Stomach (tissue), 9 donors: ENCODE measurements around the gene BPHL. TPM values are rescaled to one million over a fixed set of nuclear protein-coding genes. Genes with fewer than 3 reads are reported as not detected.
"Not testable (repeated sequence)": the region's sequence is repeated elsewhere in the genome, so short reads cannot be mapped to it uniquely, and the experiment has no call there.

Experiments used
- DNase-seq, 2 donors: peaks; one replicate each; pipeline versions ENCODE4 v3.0.0 to v3.0.0-alpha.2; 2013 to 2019
- H3K27ac ChIP-seq, 5 donors: fragments of 200-600 bp in 4 of 5; sonication (generic) in 4 of 5; one replicate each; pipeline ENCODE4 v1.5.1; 2013 to 2019; ENCODE audit warnings: mild to moderate bottlenecking in 1 of 5, moderate library complexity in 1 of 5
- H3K27me3 ChIP-seq, 3 donors: fragments of 200-600 bp; sonication (generic); one replicate each; pipeline ENCODE4 v1.5.1; 2017 to 2019; ENCODE audit warnings: mixed run types in 1 of 3
- H3K36me3 ChIP-seq, 4 donors: fragments of 200-600 bp; sonication (generic); 1 replicate in 3 of 4; 2 replicates in 1 of 4; pipeline ENCODE4 v1.5.1; 2016 to 2019
- H3K4me1 ChIP-seq, 4 donors: fragments of 200-600 bp; sonication (generic); one replicate each; pipeline ENCODE4 v1.5.1; 2016 to 2019
- H3K4me3 ChIP-seq, 4 donors: fragments of 200-600 bp; sonication (generic) in 3 of 4; one replicate each; pipeline ENCODE4 v1.5.1; 2016 to 2019; ENCODE audit warnings: mild to moderate bottlenecking in 1 of 4
- H3K9me3 ChIP-seq, 4 donors: fragments of 200-600 bp; sonication (generic); one replicate each; pipeline ENCODE4 v1.5.1; 2016 to 2019
- CTCF ChIP-seq, 7 experiments: fragments of 450-650 bp in 4 of 7; fragments of 200-600 bp in 3 of 7; sonication (generic) in 3 of 7; IDR thresholded peaks; one replicate each; pipeline ENCODE4 v1.5.1; 2016 to 2019; ENCODE audit warnings: antibody characterized with exemption in 7 of 7, control low read depth in 2 of 7, mild to moderate bottlenecking in 1 of 7
- EP300 ChIP-seq: sonication (generic); formaldehyde crosslinking; IDR thresholded peaks from one replicate; pipeline ENCODE4 v1.6.1; 2017; ENCODE audit warnings: antibody characterized with exemption
- POLR2A ChIP-seq, 4 donors: fragments of 450-650 bp; IDR thresholded peaks; one replicate each; pipeline ENCODE4 v1.6.1; 2016; ENCODE audit warnings: antibody characterized with exemption in 4 of 4, control low read depth in 2 of 4, mild to moderate bottlenecking in 1 of 4, moderate library complexity in 1 of 4
- POLR2AphosphoS5 ChIP-seq, 3 donors: sonication (generic); formaldehyde crosslinking; IDR thresholded peaks; one replicate each; pipeline ENCODE4 v1.6.1; 2016; ENCODE audit warnings: antibody characterized with exemption in 3 of 3
- WGBS, 5 donors: extraction: QIAGEN DNeasy Blood & Tissue Kit in 3 of 5; methylation state at CpG; one replicate each; pipeline versions ENCODE4 v1.1.5 to v1.1.7; 2013 to 2018; 5-methylcytosine and 5-hydroxymethylcytosine counted together
- intact Hi-C: fragments of 100-400 bp; cut with DNase I; formaldehyde crosslinking; loops from one replicate; pipeline ENCODE4 v1.15.1; 2023; ENCODE audit warnings: low total_unique reads
- polyA plus RNA-seq, 3 donors: library from polyadenylated mRNA; stranded (reverse); fragments of 200-250 nt; gene quantifications; one replicate each; pipeline ENCODE4 v1.2.3, GENCODE V29; 2013
- total RNA-seq, 5 donors: library from RNA; depleted of rRNA; stranded (reverse); fragments of >200 nt; gene quantifications; one replicate each; pipeline versions ENCODE4 v1.1.0 to v1.2.3, GENCODE V29; 2014 to 2016
- donor health status: healthy with polysubstance abuse.
- donor health status: Bipolar disorder and iron deficiency.
- donor health status: healthy.

Gene BPHL
- total and polyA plus RNA-seq, 8 donors = 9.3 to 104 (median 13.1) TPM

DNA sequence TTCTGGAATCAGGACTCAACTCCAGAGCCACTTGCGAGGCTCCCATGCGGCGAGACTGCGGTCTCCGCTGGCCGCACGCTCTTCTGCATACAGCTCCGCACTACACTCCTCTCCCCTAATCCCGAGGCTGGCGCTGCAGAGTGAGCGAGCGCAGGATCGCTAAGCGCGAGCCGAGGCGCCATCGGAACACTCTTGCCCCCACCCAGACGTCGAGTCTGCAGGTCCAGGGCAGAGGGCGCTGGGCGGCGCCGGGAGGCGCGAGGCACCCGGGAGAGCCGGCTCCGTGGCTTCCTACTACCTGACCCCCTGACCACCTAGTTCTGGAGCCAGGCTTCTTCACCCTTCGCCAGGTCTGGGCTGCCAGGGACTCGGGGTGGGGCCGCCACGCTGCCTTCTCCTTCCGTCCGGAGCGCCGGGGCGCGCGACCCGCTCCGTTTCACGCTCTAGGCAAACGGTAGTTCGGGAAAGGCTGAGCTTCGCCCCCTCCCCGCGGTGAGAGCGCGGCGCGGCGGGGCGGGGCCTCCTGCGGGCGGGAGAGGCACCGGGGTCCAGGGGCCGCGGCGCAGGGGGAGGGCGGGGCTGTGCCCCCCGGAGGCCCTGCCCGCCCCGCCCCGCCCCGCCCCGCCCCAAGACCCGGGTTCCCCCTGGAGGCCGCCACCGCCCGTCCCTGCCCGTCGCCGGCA is 44.2 kb downstream of the BPHL start:
- H3K4me3 ChIP-seq = peak overlapping the region; percentile 53 to 83 (median 67)
- TF ChIP-seq CTCF (IDR thresholded peaks at IDR 0.05) = peak in 1 of 7 experiments; percentile 21
- peak in 2 of 3 donors; percentile 16 to 41 for TF ChIP-seq POLR2AphosphoS5 (IDR thresholded peaks at IDR 0.05)
- TF ChIP-seq POLR2A (IDR thresholded peaks at IDR 0.05) = no peak
- TF ChIP-seq EP300 = no peak
- H3K27me3 ChIP-seq = no peaks in the 10 kb centered on the region
- no peaks in the 10 kb centered on the region for H3K9me3 ChIP-seq
- DNase-seq = peak; percentile 76 to 93
- 0 to 1% (median 1%) methylated on average over 23 to 74 of the region's 74 CpGs for WGBS, 5 donors
- intact Hi-C loops = no loop called here
- no peaks in the 10 kb centered on the region for H3K36me3 ChIP-seq
- peaks cover 30 to 56% (median 43%) of the 10 kb centered on the region in 4 donors for H3K4me1 ChIP-seq
- peak overlapping the region; percentile 92 to 98 (median 94) for H3K27ac ChIP-seq

- no peak for DNase-seq
- no peaks in the 10 kb centered on the region for H3K27me3 ChIP-seq
- H3K9me3 ChIP-seq = no peaks in the 10 kb centered on the region
- H3K4me3 ChIP-seq = peak overlapping the region; percentile 53 to 83 (median 67)
- no peaks in the 10 kb centered on the region for H3K36me3 ChIP-seq
- intact Hi-C loops = no loop called here
- H3K4me1 ChIP-seq = peaks cover 25 to 51% (median 39%) of the 10 kb centered on the region in 4 donors
- 14 to 21% (median 17%) methylated on average over 13 of the region's 13 CpGs for WGBS, 5 donors
- H3K27ac ChIP-seq = peak overlapping the region; percentile 92 to 98 (median 94)
- TF ChIP-seq EP300 (no peak), POLR2AphosphoS5 (IDR thresholded peaks at IDR 0.05) (no peak), POLR2A (IDR thresholded peaks at IDR 0.05) (no peak), CTCF (IDR thresholded peaks at IDR 0.05) (no peak)
These were observed 44.7 kb downstream of the BPHL start for GRCh38 chr6:3163248-3163594.

GRCh38 chr6:3164388-3164787 is 45.9 kb downstream of the BPHL start:
- Histone ChIP-seq H3K9me3 (no peaks in the 10 kb centered on the region), H3K36me3 (no peaks in the 10 kb centered on the region), H3K27me3 (no peaks in the 10 kb centered on the region), H3K4me1 (peaks cover 19 to 39% (median 29%) of the 10 kb centered on the region in 4 donors), H3K27ac (no peak overlapping the region), H3K4me3 (no peak overlapping the region)
- WGBS, 5 donors = 91 to 95% (median 92%) methylated on average over 6 of the region's 6 CpGs
- DNase-seq = no peak
- TF ChIP-seq EP300 (no peak), CTCF (IDR thresholded peaks at IDR 0.05) (no peak), POLR2AphosphoS5 (IDR thresholded peaks at IDR 0.05) (no peak), POLR2A (IDR thresholded peaks at IDR 0.05) (no peak)
- intact Hi-C loops = no loop called here

DNA sequence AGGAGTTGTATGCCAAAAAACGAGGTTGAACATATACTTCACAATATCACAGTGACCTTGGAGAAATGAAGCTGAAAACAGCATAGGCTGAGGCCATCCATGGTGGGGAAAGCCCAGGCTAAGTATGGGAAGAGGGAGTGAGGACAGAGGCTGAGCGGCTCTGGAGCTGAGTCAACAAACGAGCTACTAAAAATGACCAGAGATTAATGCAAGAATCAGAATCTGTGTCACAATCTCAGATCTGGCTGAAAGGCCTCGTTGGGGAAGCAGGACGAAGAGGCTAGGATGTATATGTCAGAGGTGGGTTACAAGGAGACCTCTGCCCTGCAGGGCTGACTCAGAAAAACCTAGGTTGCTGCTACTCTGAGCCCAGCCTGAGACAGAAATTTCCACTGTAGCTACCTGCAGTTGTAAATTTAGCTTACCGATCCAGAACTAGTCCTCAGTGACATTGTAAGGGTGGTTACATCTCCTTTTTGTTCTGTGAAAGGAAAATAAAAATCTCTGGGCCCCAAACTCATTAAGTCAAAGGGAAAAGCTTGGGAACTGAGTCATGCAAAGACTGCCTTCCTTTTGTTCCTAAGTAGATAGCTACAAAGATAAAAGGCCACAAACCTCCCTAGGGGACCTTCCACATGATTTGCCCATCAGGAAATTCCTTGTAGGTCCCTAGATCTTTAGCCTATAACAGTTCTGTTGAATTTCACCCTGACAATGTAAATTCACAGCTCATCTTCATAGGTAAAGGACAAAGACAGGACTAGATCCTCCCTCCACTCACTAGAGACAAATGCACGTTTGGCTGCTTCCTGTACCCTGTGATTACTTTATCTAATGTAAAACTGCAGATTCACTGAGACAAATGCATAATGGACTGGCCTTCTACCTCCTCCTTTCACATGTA is 47.4 kb downstream of the BPHL start:
- 71 to 78% (median 74%) methylated on average over 7 of the region's 7 CpGs for WGBS, 5 donors
- intact Hi-C loops = no loop called here
- H3K4me1 ChIP-seq = peaks cover 6 to 25% (median 16%) of the 10 kb centered on the region in 4 donors
- TF ChIP-seq EP300 (no peak), CTCF (IDR thresholded peaks at IDR 0.05) (no peak), POLR2AphosphoS5 (IDR thresholded peaks at IDR 0.05) (no peak), POLR2A (IDR thresholded peaks at IDR 0.05) (no peak)
- no peaks in the 10 kb centered on the region for H3K36me3 ChIP-seq
- H3K27me3 ChIP-seq = no peaks in the 10 kb centered on the region
- DNase-seq = no peak
- H3K27ac ChIP-seq = no peak overlapping the region
- H3K4me3 ChIP-seq = no peak overlapping the region
- H3K9me3 ChIP-seq = no peaks in the 10 kb centered on the region

DNA sequence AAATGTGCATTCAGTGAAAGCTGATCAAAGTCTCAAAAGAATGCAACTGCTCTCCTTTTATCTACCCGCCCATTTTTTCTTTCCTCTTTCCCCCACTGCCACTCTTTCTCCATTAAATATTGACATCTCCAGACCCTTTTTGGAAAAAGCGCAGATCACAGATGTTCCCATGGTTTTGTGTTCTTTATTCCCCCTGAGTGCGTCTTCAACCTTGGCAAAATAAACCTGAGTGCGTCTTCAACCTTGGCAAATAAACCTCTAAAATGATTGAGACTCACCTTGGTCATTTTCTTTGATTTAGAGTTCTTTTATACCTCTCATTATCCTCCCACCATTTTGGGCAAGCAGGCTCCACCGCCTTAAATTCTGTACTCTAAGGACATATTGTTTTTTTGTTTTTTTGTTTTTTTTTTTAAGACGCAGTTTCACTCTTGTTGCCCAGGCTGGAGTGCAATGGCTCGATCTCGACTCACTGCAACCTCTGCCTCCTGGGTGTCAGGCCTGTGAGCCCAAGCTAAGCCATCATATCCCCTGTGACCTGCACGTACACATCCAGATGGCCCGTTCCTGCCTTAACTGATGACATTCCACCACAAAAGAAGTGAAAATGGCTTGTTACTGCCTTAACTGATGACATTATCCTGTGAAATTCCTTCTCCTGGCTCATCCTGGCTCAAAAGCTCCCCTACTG is 48.2 kb downstream of the BPHL start:
- WGBS, 5 donors = 88 to 96% (median 93%) methylated on average over 10 of the region's 10 CpGs
- H3K27me3 ChIP-seq, intact Hi-C loops, H3K4me3 ChIP-seq, H3K9me3 ChIP-seq, H3K27ac ChIP-seq, DNase-seq, H3K36me3 ChIP-seq: not testable (repeated sequence)
- peaks cover 6 to 18% (median 12%) of the 10 kb centered on the region in 4 donors for H3K4me1 ChIP-seq

- H3K9me3 ChIP-seq, H3K36me3 ChIP-seq, H3K27ac ChIP-seq, H3K4me1 ChIP-seq, DNase-seq, intact Hi-C loops, H3K27me3 ChIP-seq, H3K4me3 ChIP-seq: not testable (repeated sequence)
- WGBS, 5 donors = 93 to 99% (median 94%) methylated on average over 8 to 10 of the region's 10 CpGs
These were observed 49.5 kb downstream of the BPHL start for GRCh38 chr6:3168046-3168445.
